ENCODE data around the gene TMTC1.

TMTC1 gene

DNA sequence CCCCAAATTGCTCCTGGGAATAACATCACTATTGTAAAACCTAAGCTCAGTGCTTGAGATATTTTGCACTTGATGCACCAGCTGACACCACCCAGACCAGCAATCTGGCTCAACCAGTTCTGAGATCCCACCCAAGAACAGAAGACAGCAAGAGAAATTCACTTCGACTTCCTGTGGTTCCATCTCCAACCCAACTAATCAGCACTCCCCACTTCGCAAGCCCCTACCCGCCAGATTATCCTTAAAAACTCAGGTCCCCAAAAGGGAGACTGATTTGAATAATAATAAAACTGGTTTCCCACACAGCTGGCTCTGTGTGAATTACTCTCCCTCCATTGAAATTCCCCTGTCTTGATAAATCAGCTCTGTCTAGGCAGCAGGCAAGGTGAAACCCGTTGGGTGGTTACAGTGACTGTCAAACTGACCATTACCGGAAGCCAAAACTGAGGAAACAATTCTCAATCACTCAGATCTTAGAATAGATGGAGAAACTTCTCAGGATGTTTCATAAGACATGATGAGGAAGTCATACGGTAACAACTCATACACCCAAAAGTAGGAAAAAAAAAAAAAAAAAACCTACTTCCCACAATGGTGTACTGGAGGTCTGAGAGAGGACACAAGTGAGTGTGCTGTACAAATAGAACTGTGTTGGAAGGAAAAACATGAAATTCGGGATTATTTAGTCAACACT is 92.4 kb downstream of the TMTC1 start:
- H3K4me2 ChIP-seq (ENCODE audit: low read length, poor library complexity, severe bottlenecking) = no peak overlapping the region
- DNase-seq = no peak
- no peak overlapping the region for H3K4ac ChIP-seq (ENCODE audit: low read depth in 1 of 2, low read length in 2 of 2)
- no peak overlapping the region for H4K8ac ChIP-seq (ENCODE audit: low read length)
- H2BK5ac ChIP-seq (ENCODE audit: low read depth, low read length, poor library complexity, severe bottlenecking) = no peak overlapping the region
- no peak overlapping the region for H2BK12ac ChIP-seq (ENCODE audit: low read length in 2 of 2)
- H4K91ac ChIP-seq (ENCODE audit: low read length) = no peak overlapping the region
- no peak overlapping the region for H2BK15ac ChIP-seq (ENCODE audit: low read depth, poor library complexity, severe bottlenecking)
- no peak overlapping the region for H2AK5ac ChIP-seq (ENCODE audit: low read length, severe bottlenecking)
- H3K79me1 ChIP-seq (replicated peaks; ENCODE audit: low read length, poor library complexity, severe bottlenecking) = no peaks in the 10 kb centered on the region
- no peak overlapping the region for H3K4me3 ChIP-seq (ENCODE audit: insufficient read depth in 1 of 2, low read depth in 1 of 2, low read length in 2 of 2)
- WGBS = 80% methylated on average over 1 of the region's 7 CpGs
- H3K18ac ChIP-seq (ENCODE audit: low read depth in 1 of 2, low read length in 2 of 2) = no peak overlapping the region
- H3K23ac ChIP-seq (ENCODE audit: low read length in 2 of 2) = no peak overlapping the region
- no peak overlapping the region for H3K9ac ChIP-seq (ENCODE audit: low read length)
- no peak overlapping the region for H3K27ac ChIP-seq (ENCODE audit: low read length, poor library complexity, severe bottlenecking)
- H3K9me3 ChIP-seq (ENCODE audit: control insufficient read depth, low read length) = no peaks in the 10 kb centered on the region
- no peak overlapping the region for H3K14ac ChIP-seq (ENCODE audit: low read length in 2 of 2)
- H2AFZ ChIP-seq (ENCODE audit: low read depth, low read length) = no peak overlapping the region
- peaks cover 3% of the 10 kb centered on the region for H3K4me1 ChIP-seq (ENCODE audit: control insufficient read depth, insufficient read depth, low read depth, low read length)
- H3K27me3 ChIP-seq (ENCODE audit: control insufficient read depth in 1 of 2, insufficient read depth in 1 of 2, low read length in 2 of 2) = no peaks in the 10 kb centered on the region
- H2BK120ac ChIP-seq (ENCODE audit: low read depth, low read length) = no peak overlapping the region
- H3K36me3 ChIP-seq (ENCODE audit: control insufficient read depth in 1 of 2, insufficient read depth in 2 of 2, low read depth in 1 of 2, low read length in 2 of 2) = no peaks in the 10 kb centered on the region

DNA sequence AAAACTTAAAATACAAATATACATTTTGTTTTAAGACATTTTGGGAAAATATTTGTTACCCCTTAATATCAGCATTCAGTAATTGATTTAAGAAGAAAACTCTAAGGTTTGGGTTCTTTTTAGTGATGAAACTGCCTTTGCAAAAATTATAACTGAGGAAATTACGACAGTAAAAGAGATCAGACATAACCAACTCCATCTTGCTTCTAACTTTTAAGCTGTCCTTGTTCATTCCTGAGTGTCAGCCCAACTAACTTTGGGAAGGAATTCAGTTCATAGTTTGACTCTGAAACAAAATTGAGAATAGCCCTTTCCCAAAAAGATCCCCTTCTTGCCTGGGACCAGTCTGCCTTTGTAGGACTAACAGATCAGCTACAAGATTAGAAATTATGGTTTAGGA is 93.0 kb downstream of the TMTC1 start:
- peaks cover 3% of the 10 kb centered on the region for H3K4me1 ChIP-seq (ENCODE audit: control insufficient read depth, insufficient read depth, low read depth, low read length)
- H3K79me1 ChIP-seq (replicated peaks; ENCODE audit: low read length, poor library complexity, severe bottlenecking) = no peaks in the 10 kb centered on the region
- H2BK120ac ChIP-seq (ENCODE audit: low read depth, low read length) = no peak overlapping the region
- DNase-seq = no peak
- H3K9me3 ChIP-seq (ENCODE audit: control insufficient read depth, low read length) = no peaks in the 10 kb centered on the region
- H2BK12ac ChIP-seq (ENCODE audit: low read length in 2 of 2) = no peak overlapping the region
- H3K18ac ChIP-seq (ENCODE audit: low read depth in 1 of 2, low read length in 2 of 2) = no peak overlapping the region
- H3K23ac ChIP-seq (ENCODE audit: low read length in 2 of 2) = no peak overlapping the region
- no peak overlapping the region for H3K27ac ChIP-seq (ENCODE audit: low read length, poor library complexity, severe bottlenecking)
- H3K9ac ChIP-seq (ENCODE audit: low read length) = no peak overlapping the region
- WGBS = 100% methylated on average over 1 of the region's 1 CpG
- H3K36me3 ChIP-seq (ENCODE audit: control insufficient read depth in 1 of 2, insufficient read depth in 2 of 2, low read depth in 1 of 2, low read length in 2 of 2) = no peaks in the 10 kb centered on the region
- no peak overlapping the region for H3K4me3 ChIP-seq (ENCODE audit: insufficient read depth in 1 of 2, low read depth in 1 of 2, low read length in 2 of 2)
- no peak overlapping the region for H2AK5ac ChIP-seq (ENCODE audit: low read length, severe bottlenecking)
- H3K4ac ChIP-seq (ENCODE audit: low read depth in 1 of 2, low read length in 2 of 2) = no peak overlapping the region
- no peak overlapping the region for H3K4me2 ChIP-seq (ENCODE audit: low read length, poor library complexity, severe bottlenecking)
- no peak overlapping the region for H2AFZ ChIP-seq (ENCODE audit: low read depth, low read length)
- H4K91ac ChIP-seq (ENCODE audit: low read length) = no peak overlapping the region
- H3K14ac ChIP-seq (ENCODE audit: low read length in 2 of 2) = no peak overlapping the region
- no peak overlapping the region for H2BK5ac ChIP-seq (ENCODE audit: low read depth, low read length, poor library complexity, severe bottlenecking)
- no peaks in the 10 kb centered on the region for H3K27me3 ChIP-seq (ENCODE audit: control insufficient read depth in 1 of 2, insufficient read depth in 1 of 2, low read length in 2 of 2)
- no peak overlapping the region for H4K8ac ChIP-seq (ENCODE audit: low read length)
- H2BK15ac ChIP-seq (ENCODE audit: low read depth, poor library complexity, severe bottlenecking) = no peak overlapping the region

DNA sequence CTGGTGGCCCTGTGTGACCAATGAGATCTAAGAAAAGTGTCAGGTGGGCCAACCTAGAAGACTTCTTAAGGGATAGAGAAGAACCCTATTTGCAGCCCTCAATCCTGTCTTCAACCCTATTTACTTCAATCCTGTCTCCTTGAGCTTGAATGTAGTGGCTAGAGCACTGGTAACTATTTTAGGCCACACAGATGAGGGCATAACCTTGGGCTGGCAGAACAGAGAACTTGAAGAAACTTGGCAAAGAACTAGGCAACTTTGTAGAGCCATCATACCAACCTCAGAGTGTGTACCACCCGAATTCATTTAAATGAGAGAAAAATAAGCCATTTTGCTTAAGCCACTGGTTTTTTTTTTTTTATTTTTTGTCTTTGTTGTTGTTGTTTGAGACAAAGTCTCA is 94.8 kb downstream of the TMTC1 start:
- Histone ChIP-seq H2BK12ac (ENCODE audit: low read length in 2 of 2) (no peak overlapping the region), H3K18ac (ENCODE audit: low read depth in 1 of 2, low read length in 2 of 2) (no peak overlapping the region), H4K8ac (ENCODE audit: low read length) (no peak overlapping the region), H3K79me1 (replicated peaks; ENCODE audit: low read length, poor library complexity, severe bottlenecking) (no peaks in the 10 kb centered on the region), H3K4ac (ENCODE audit: low read depth in 1 of 2, low read length in 2 of 2) (no peak overlapping the region), H2BK15ac (ENCODE audit: low read depth, poor library complexity, severe bottlenecking) (no peak overlapping the region), H2AK5ac (ENCODE audit: low read length, severe bottlenecking) (no peak overlapping the region), H3K9me3 (ENCODE audit: control insufficient read depth, low read length) (no peaks in the 10 kb centered on the region), H3K4me1 (ENCODE audit: control insufficient read depth, insufficient read depth, low read depth, low read length) (no peaks in the 10 kb centered on the region), H4K91ac (ENCODE audit: low read length) (no peak overlapping the region), H2BK120ac (ENCODE audit: low read depth, low read length) (no peak overlapping the region), H3K27ac (ENCODE audit: low read length, poor library complexity, severe bottlenecking) (no peak overlapping the region), H3K9ac (ENCODE audit: low read length) (no peak overlapping the region), H3K23ac (ENCODE audit: low read length in 2 of 2) (no peak overlapping the region), H3K36me3 (ENCODE audit: control insufficient read depth in 1 of 2, insufficient read depth in 2 of 2, low read depth in 1 of 2, low read length in 2 of 2) (no peaks in the 10 kb centered on the region), H3K14ac (ENCODE audit: low read length in 2 of 2) (no peak overlapping the region), H3K4me3 (ENCODE audit: insufficient read depth in 1 of 2, low read depth in 1 of 2, low read length in 2 of 2) (no peak overlapping the region), H2BK5ac (ENCODE audit: low read depth, low read length, poor library complexity, severe bottlenecking) (no peak overlapping the region), H3K27me3 (ENCODE audit: control insufficient read depth in 1 of 2, insufficient read depth in 1 of 2, low read length in 2 of 2) (no peaks in the 10 kb centered on the region), H3K4me2 (ENCODE audit: low read length, poor library complexity, severe bottlenecking) (no peak overlapping the region), H2AFZ (ENCODE audit: low read depth, low read length) (no peak overlapping the region)
- no peak for DNase-seq
- WGBS = no CpG with 5 or more reads among the region's 1 CpG

DNA sequence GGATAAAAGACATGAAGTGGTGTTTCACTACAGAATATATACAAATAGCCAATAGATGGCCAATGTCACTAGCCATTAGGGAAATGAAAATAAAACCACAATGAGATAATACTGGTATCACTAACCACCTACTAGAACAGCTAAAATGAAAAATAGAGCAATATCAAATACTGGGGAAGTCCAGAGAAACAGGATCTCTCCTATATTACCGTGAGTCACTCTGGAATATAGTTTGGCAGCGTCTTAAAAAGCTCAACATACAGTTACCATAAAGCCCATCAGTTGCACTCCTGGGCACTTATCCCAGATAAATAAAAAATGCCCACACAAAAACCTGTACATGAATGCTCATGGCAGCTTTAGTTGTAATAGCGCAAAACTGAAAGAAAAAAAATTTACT is 101.7 kb downstream of the TMTC1 start:
- Histone ChIP-seq H3K4me3 (ENCODE audit: insufficient read depth in 1 of 2, low read depth in 1 of 2, low read length in 2 of 2) (no peak overlapping the region), H4K91ac (ENCODE audit: low read length) (no peak overlapping the region), H3K4ac (ENCODE audit: low read depth in 1 of 2, low read length in 2 of 2) (no peak overlapping the region), H4K8ac (ENCODE audit: low read length) (no peak overlapping the region), H2BK5ac (ENCODE audit: low read depth, low read length, poor library complexity, severe bottlenecking) (no peak overlapping the region), H2BK15ac (ENCODE audit: low read depth, poor library complexity, severe bottlenecking) (no peak overlapping the region), H3K23ac (ENCODE audit: low read length in 2 of 2) (no peak overlapping the region), H3K9ac (ENCODE audit: low read length) (no peak overlapping the region), H2AK5ac (ENCODE audit: low read length, severe bottlenecking) (no peak overlapping the region), H3K14ac (ENCODE audit: low read length in 2 of 2) (no peak overlapping the region), H3K4me2 (ENCODE audit: low read length, poor library complexity, severe bottlenecking) (no peak overlapping the region), H2BK12ac (ENCODE audit: low read length in 2 of 2) (no peak overlapping the region), H3K27me3 (ENCODE audit: control insufficient read depth in 1 of 2, insufficient read depth in 1 of 2, low read length in 2 of 2) (no peaks in the 10 kb centered on the region), H3K27ac (ENCODE audit: low read length, poor library complexity, severe bottlenecking) (no peak overlapping the region), H3K4me1 (ENCODE audit: control insufficient read depth, insufficient read depth, low read depth, low read length) (no peaks in the 10 kb centered on the region), H2AFZ (ENCODE audit: low read depth, low read length) (no peak overlapping the region), H3K18ac (ENCODE audit: low read depth in 1 of 2, low read length in 2 of 2) (no peak overlapping the region), H3K36me3 (ENCODE audit: control insufficient read depth in 1 of 2, insufficient read depth in 2 of 2, low read depth in 1 of 2, low read length in 2 of 2) (no peaks in the 10 kb centered on the region), H3K9me3 (ENCODE audit: control insufficient read depth, low read length) (no peaks in the 10 kb centered on the region), H2BK120ac (ENCODE audit: low read depth, low read length) (no peak overlapping the region), H3K79me1 (replicated peaks; ENCODE audit: low read length, poor library complexity, severe bottlenecking) (no peaks in the 10 kb centered on the region)
- WGBS = 100% methylated on average over 3 of the region's 3 CpGs
- no peak for DNase-seq

All from mesenchymal stem cell (in vitro differentiated cells and primary cell).